ENCODE measurements around the gene TBC1D13. TPM values are rescaled to one million over a fixed set of nuclear protein-coding genes. Genes with fewer than 3 reads are reported as not detected.

Gene TBC1D13
- total and polyA plus RNA-seq, 2 experiments from 2014 or later, result 8.3 to 19.4 TPM

DNA sequence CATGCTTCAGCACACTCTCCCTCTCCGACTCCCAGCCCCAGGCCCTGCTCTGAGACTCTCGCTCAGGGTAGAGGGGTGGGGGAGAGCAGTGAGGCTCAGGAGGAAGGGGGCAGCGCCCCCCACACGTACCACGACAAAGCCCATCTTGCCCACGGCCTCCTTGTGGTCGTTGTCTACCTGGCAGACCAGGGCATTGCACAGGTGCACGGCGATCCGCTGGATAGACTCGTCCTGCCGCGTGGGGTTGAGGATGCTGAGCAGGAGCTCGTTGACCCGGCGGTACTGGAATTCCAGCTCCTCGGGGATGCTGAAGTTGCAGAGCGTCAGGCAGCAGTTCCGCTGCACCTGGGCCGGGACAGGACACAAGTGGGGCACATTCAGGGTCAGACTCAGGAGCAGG is 44.7 kb upstream of the TBC1D13 start (continued):
- TF ChIP-seq, protein P1, sequence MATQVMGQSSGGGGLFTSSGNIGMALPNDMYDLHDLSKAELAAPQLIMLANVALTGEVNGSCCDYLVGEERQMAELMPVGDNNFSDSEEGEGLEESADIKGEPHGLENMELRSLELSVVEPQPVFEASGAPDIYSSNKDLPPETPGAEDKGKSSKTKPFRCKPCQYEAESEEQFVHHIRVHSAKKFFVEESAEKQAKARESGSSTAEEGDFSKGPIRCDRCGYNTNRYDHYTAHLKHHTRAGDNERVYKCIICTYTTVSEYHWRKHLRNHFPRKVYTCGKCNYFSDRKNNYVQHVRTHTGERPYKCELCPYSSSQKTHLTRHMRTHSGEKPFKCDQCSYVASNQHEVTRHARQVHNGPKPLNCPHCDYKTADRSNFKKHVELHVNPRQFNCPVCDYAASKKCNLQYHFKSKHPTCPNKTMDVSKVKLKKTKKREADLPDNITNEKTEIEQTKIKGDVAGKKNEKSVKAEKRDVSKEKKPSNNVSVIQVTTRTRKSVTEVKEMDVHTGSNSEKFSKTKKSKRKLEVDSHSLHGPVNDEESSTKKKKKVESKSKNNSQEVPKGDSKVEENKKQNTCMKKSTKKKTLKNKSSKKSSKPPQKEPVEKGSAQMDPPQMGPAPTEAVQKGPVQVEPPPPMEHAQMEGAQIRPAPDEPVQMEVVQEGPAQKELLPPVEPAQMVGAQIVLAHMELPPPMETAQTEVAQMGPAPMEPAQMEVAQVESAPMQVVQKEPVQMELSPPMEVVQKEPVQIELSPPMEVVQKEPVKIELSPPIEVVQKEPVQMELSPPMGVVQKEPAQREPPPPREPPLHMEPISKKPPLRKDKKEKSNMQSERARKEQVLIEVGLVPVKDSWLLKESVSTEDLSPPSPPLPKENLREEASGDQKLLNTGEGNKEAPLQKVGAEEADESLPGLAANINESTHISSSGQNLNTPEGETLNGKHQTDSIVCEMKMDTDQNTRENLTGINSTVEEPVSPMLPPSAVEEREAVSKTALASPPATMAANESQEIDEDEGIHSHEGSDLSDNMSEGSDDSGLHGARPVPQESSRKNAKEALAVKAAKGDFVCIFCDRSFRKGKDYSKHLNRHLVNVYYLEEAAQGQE (IDR thresholded peaks at IDR 0.05; ENCODE audit: unreplicated experiment), result no peak
- no peak for TF ChIP-seq EZH2phosphoT487 (IDR thresholded peaks at IDR 0.05; ENCODE audit: unreplicated experiment)

DNA sequence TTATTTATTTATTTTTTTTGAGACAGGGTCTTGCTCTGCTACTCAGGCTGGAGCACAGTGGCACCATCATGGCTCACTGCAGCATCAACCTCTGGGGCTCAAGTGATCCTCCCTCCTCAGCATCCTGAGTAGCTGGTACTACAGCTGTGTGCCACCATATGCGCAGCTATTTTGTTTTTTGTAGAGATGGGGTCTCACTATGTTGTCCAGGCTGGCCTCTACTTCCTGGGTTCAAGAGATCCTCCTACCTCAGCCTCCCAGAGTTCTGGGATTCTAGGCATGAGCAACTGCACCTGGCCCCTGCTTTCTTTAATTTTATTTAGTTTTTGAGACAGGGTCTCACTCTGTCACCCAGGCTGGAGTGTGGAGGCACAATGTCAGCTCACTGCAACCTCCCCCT is 43.6 kb upstream of the TBC1D13 start:
- no peaks in the 10 kb centered on the region for H3K79me2 ChIP-seq (replicated peaks; ENCODE audit: insufficient read depth)
- H3K4me1 Mint-ChIP-seq, result no peaks in the 10 kb centered on the region
- no peak for DNase-seq (ENCODE audit: low spot score)
- no peak overlapping the region for H2AFZ ChIP-seq
- H3K9me3 Mint-ChIP-seq, result no peaks in the 10 kb centered on the region
- no peaks in the 10 kb centered on the region for H3K27me3 ChIP-seq (ENCODE audit: insufficient read depth)
- no peaks in the 10 kb centered on the region for H3K4me1 ChIP-seq (ENCODE audit: insufficient read depth)
- ATAC-seq, result no peak
- 0 out of 3 replicates have a peak, but pooled peaks cover 12% of the 10 kb centered on the region for H3K36me3 Mint-ChIP-seq (ENCODE audit: low read depth)
- no peaks in the 10 kb centered on the region for H4K20me1 ChIP-seq (replicated peaks; ENCODE audit: insufficient read depth)
- H3K27me3 Mint-ChIP-seq (ENCODE audit: insufficient read depth, low read depth, poor library complexity), result peaks cover 1% of the 10 kb centered on the region
- H3K27ac ChIP-seq (ENCODE audit: low read depth), result no peak overlapping the region
- no peaks in the 10 kb centered on the region for H3F3A ChIP-seq (replicated peaks; ENCODE audit: low read depth)
- no peaks in the 10 kb centered on the region for H3K9me2 ChIP-seq (ENCODE audit: insufficient read depth)
- H3K4me3 Mint-ChIP-seq, result no peak overlapping the region
- H3K27ac Mint-ChIP-seq, result no peak overlapping the region
- no peaks in the 10 kb centered on the region for H3K36me3 ChIP-seq (ENCODE audit: insufficient read depth)
- no peak overlapping the region for H3K4me2 ChIP-seq
- H3K4me3 ChIP-seq, result no peak overlapping the region
- no peak for TF ChIP-seq ZNF331 (CRISPR knock-in tag; IDR thresholded peaks at IDR 0.05; ENCODE audit: low read depth)
- TF ChIP-seq NANOG (IDR thresholded peaks at IDR 0.05; ENCODE audit: borderline replicate concordance), result no peak
- no peak for TF ChIP-seq EZH2phosphoT487 (IDR thresholded peaks at IDR 0.05; ENCODE audit: unreplicated experiment)
- TF ChIP-seq, protein P2, sequence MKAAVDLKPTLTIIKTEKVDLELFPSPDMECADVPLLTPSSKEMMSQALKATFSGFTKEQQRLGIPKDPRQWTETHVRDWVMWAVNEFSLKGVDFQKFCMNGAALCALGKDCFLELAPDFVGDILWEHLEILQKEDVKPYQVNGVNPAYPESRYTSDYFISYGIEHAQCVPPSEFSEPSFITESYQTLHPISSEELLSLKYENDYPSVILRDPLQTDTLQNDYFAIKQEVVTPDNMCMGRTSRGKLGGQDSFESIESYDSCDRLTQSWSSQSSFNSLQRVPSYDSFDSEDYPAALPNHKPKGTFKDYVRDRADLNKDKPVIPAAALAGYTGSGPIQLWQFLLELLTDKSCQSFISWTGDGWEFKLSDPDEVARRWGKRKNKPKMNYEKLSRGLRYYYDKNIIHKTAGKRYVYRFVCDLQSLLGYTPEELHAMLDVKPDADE (IDR thresholded peaks at IDR 0.05), result no peak
- no peak for TF ChIP-seq STAT1 (IDR thresholded peaks at IDR 0.05; ENCODE audit: unreplicated experiment)
- TF ChIP-seq POLR2AphosphoS5 (IDR thresholded peaks at IDR 0.05; ENCODE audit: low read depth), result no peak
- no peak for TF ChIP-seq JUNB (IDR thresholded peaks at IDR 0.05; ENCODE audit: unreplicated experiment)
- no peak for TF ChIP-seq EZH2 (IDR thresholded peaks at IDR 0.05; ENCODE audit: low read depth, unreplicated experiment)
- TF ChIP-seq ZNF114 (CRISPR knock-in tag; IDR thresholded peaks at IDR 0.05), result no peak
- TF ChIP-seq, protein P3, sequence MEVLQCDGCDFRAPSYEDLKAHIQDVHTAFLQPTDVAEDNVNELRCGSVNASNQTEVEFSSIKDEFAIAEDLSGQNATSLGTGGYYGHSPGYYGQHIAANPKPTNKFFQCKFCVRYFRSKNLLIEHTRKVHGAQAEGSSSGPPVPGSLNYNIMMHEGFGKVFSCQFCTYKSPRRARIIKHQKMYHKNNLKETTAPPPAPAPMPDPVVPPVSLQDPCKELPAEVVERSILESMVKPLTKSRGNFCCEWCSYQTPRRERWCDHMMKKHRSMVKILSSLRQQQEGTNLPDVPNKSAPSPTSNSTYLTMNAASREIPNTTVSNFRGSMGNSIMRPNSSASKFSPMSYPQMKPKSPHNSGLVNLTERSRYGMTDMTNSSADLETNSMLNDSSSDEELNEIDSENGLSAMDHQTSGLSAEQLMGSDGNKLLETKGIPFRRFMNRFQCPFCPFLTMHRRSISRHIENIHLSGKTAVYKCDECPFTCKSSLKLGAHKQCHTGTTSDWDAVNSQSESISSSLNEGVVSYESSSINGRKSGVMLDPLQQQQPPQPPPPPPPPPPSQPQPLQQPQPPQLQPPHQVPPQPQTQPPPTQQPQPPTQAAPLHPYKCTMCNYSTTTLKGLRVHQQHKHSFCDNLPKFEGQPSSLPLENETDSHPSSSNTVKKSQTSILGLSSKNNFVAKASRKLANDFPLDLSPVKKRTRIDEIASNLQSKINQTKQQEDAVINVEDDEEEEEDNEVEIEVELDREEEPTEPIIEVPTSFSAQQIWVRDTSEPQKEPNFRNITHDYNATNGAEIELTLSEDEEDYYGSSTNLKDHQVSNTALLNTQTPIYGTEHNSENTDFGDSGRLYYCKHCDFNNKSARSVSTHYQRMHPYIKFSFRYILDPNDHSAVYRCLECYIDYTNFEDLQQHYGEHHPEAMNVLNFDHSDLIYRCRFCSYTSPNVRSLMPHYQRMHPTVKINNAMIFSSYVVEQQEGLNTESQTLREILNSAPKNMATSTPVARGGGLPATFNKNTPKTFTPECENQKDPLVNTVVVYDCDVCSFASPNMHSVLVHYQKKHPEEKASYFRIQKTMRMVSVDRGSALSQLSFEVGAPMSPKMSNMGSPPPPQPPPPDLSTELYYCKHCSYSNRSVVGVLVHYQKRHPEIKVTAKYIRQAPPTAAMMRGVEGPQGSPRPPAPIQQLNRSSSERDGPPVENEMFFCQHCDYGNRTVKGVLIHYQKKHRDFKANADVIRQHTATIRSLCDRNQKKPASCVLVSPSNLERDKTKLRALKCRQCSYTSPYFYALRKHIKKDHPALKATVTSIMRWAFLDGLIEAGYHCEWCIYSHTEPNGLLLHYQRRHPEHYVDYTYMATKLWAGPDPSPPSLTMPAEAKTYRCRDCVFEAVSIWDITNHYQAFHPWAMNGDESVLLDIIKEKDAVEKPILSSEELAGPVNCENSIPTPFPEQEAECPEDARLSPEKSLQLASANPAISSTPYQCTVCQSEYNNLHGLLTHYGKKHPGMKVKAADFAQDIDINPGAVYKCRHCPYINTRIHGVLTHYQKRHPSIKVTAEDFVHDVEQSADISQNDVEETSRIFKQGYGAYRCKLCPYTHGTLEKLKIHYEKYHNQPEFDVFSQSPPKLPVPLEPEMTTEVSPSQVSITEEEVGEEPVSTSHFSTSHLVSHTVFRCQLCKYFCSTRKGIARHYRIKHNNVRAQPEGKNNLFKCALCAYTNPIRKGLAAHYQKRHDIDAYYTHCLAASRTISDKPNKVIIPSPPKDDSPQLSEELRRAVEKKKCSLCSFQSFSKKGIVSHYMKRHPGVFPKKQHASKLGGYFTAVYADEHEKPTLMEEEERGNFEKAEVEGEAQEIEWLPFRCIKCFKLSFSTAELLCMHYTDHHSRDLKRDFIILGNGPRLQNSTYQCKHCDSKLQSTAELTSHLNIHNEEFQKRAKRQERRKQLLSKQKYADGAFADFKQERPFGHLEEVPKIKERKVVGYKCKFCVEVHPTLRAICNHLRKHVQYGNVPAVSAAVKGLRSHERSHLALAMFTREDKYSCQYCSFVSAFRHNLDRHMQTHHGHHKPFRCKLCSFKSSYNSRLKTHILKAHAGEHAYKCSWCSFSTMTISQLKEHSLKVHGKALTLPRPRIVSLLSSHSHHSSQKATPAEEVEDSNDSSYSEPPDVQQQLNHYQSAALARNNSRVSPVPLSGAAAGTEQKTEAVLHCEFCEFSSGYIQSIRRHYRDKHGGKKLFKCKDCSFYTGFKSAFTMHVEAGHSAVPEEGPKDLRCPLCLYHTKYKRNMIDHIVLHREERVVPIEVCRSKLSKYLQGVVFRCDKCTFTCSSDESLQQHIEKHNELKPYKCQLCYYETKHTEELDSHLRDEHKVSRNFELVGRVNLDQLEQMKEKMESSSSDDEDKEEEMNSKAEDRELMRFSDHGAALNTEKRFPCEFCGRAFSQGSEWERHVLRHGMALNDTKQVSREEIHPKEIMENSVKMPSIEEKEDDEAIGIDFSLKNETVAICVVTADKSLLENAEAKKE (CRISPR knock-in tag; IDR thresholded peaks at IDR 0.05), result no peak
- TF ChIP-seq, protein P1 (IDR thresholded peaks at IDR 0.05; ENCODE audit: unreplicated experiment), result no peak
